ENCODE results near the gene RTN4R.
A peak's percentile ranks its signal among the peaks of the same experiment; 100 is the strongest.
"Not testable (repeated sequence)": the region's sequence is repeated elsewhere in the genome, so short reads cannot be mapped to it uniquely, and the experiment has no call there.

Gene RTN4R

DNA sequence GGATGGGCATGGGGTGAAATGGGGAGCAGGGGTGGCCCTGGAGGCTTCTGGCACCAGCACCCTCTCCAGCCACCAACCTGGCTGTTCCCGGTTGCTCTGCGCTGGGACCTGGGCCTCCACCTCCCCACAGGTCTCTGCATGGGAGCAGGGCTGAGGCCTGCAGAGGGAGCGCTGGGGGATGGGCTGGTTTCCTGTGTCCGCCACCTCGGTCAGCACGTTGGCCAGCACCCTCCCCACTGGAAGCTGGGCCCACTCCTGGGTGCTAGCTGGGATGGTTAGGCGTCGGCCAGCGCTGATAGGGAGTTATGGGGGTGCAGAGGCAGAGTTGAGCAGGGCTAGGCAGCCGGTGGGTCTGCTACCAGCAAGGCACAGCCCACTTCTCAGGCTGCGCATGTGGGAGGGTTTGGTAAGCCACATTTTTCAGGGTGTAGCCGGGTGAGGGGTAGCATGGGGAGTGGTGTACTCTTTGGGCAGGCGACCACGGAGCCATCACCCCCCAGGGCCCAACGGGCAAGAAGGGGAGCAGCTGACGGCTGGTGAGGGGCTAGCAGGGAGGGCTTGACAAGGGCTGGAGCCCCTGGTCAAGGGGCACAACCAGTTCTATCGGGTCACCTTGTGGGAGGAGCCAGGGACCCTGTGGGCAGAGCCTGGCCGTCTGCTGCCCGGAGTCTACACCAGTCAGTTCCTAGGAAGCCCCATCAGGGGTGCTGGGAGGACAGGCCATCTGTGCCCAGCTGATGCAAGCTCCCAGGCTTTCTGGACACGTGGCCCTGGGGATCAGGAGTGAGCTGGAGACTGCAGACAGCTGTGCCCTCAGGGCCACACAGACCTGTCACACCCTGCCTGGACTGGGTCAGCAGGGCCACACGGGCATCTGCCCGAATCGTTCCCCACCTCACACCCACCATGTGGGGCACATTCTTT lies 2.3 kb upstream of the RTN4R start:
- H3K27ac ChIP-seq (ENCODE audit: low read depth, low read length); H3K4me1 ChIP-seq (ENCODE audit: control insufficient read depth, insufficient read depth, low read length); H3K4me3 ChIP-seq (ENCODE audit: low read length); H3K9ac ChIP-seq (ENCODE audit: low read length); H3K36me3 ChIP-seq (ENCODE audit: control insufficient read depth, insufficient read depth, low read length); H3K27me3 ChIP-seq (ENCODE audit: control insufficient read depth, insufficient read depth, low read length): not testable (repeated sequence)

- not testable (repeated sequence) for H3K4me3 ChIP-seq (ENCODE audit: low read length); H3K27me3 ChIP-seq (ENCODE audit: control insufficient read depth, insufficient read depth, low read length); H3K36me3 ChIP-seq (ENCODE audit: control insufficient read depth, insufficient read depth, low read length); H3K27ac ChIP-seq (ENCODE audit: low read depth, low read length); H3K4me1 ChIP-seq (ENCODE audit: control insufficient read depth, insufficient read depth, low read length); H3K9ac ChIP-seq (ENCODE audit: low read length)
These were observed 1.6 kb upstream of the RTN4R start for GRCh38 chr22:20269673-20270072.

- not testable (repeated sequence) for H3K4me1 ChIP-seq (ENCODE audit: control insufficient read depth, insufficient read depth, low read length); H3K27me3 ChIP-seq (ENCODE audit: control insufficient read depth, insufficient read depth, low read length); H3K36me3 ChIP-seq (ENCODE audit: control insufficient read depth, insufficient read depth, low read length); H3K9ac ChIP-seq (ENCODE audit: low read length); H3K27ac ChIP-seq (ENCODE audit: low read depth, low read length); H3K4me3 ChIP-seq (ENCODE audit: low read length)
These were observed 1.1 kb upstream of the RTN4R start for GRCh38 chr22:20269201-20269600.

DNA sequence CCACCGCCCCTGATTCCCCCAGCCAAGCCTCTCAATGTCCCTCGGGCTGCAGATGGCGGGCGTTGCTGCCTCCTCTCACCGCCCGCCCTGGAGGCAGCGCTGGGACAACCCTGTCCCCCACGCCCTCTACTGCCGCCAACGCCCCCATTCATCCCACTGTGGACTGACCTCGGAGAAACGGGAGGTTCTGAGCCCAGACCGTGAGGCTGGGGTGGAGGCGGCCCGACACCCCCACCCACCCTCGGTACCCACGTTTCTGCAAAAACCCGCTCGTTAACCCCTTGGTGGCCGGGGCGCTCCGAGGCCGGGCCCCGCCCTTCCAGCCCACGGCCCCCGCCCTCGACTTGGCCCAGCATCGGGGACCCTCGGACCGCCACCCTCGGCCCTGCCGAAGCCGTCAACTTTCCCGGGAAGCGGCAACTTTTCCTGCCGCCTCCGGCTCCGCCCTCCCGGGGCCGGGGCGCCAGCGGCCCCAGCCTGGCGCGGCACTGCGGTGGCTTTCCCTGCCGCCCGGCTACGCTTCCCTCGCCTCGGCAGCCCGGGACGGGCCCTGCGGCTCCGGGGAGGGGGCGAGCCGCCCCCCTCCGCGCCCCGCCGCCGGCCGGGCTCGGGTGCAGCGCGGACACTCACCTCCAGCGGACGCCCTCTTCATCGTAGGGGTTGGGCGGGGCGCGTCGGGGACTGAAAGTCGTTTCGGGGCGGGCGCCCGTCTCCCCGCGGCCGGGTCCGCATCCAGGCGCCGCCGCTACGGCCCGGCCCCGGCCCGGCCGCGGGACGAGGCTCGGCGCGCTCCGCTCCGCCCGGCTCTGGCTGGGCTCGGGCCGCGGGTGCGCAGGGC lies 458 bp downstream of the RTN4R start:
- no peak overlapping the region for H3K27ac ChIP-seq (ENCODE audit: low read depth, low read length)
- H3K4me1 ChIP-seq (ENCODE audit: control insufficient read depth, insufficient read depth, low read length) = no peaks in the 10 kb centered on the region
- no peaks in the 10 kb centered on the region for H3K36me3 ChIP-seq (ENCODE audit: control insufficient read depth, insufficient read depth, low read length)
- H3K27me3 ChIP-seq (ENCODE audit: control insufficient read depth, insufficient read depth, low read length) = peaks cover 3% of the 10 kb centered on the region
- no peak overlapping the region for H3K9ac ChIP-seq (ENCODE audit: low read length)
- H3K4me3 ChIP-seq (ENCODE audit: low read length) = peak overlapping the region; percentile 46

DNA sequence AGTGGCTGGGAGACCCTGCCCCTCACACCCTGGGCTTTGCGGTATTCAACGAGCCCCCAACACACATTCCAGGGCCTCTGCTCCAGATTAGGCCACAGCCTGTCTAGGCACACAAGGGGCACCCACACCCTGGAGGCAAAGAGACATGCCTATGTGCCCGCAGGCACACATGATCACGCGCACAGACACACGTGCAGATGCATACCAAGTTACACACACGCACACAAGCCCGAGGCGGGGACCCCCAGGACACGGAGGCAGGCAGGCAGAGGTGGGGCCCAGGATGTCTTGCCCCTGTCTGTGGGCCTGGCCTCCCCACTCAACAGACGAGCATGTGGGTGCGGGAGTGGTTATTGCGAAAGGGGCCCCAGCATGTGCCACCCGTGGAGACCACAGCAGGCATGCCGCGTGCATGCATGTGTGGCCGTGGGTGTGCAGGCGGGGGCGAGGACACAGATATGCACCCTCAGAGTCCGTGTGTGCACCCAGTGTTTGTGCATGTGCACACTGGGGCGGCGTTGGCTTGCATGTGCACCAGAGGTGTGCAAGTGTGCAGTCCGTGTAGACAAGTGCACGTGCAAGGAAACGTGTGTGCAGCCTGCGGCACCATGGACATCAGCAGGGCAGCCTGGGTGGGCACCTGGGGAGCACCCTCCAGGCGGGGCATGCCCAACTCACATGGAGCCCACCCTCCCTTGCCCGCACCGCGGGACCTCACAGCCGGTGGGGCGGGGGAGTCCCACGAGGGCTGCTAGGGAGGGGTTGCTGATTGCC lies 1.3 kb downstream of the RTN4R start:
- H3K36me3 ChIP-seq (ENCODE audit: control insufficient read depth, insufficient read depth, low read length); H3K4me1 ChIP-seq (ENCODE audit: control insufficient read depth, insufficient read depth, low read length): not testable (repeated sequence)

GRCh38 chr22:20265772-20266666 lies 2.1 kb downstream of the RTN4R start:
- H3K27ac ChIP-seq (ENCODE audit: low read depth, low read length); H3K36me3 ChIP-seq (ENCODE audit: control insufficient read depth, insufficient read depth, low read length); H3K9ac ChIP-seq (ENCODE audit: low read length); H3K27me3 ChIP-seq (ENCODE audit: control insufficient read depth, insufficient read depth, low read length); H3K4me3 ChIP-seq (ENCODE audit: low read length); H3K4me1 ChIP-seq (ENCODE audit: control insufficient read depth, insufficient read depth, low read length): not testable (repeated sequence)

More for the DNA sequence above, 1.3 kb downstream of the RTN4R start:
- H3K4me3 ChIP-seq (ENCODE audit: low read length); H3K9ac ChIP-seq (ENCODE audit: low read length); H3K27me3 ChIP-seq (ENCODE audit: control insufficient read depth, insufficient read depth, low read length); H3K27ac ChIP-seq (ENCODE audit: low read depth, low read length): not testable (repeated sequence)

DNA sequence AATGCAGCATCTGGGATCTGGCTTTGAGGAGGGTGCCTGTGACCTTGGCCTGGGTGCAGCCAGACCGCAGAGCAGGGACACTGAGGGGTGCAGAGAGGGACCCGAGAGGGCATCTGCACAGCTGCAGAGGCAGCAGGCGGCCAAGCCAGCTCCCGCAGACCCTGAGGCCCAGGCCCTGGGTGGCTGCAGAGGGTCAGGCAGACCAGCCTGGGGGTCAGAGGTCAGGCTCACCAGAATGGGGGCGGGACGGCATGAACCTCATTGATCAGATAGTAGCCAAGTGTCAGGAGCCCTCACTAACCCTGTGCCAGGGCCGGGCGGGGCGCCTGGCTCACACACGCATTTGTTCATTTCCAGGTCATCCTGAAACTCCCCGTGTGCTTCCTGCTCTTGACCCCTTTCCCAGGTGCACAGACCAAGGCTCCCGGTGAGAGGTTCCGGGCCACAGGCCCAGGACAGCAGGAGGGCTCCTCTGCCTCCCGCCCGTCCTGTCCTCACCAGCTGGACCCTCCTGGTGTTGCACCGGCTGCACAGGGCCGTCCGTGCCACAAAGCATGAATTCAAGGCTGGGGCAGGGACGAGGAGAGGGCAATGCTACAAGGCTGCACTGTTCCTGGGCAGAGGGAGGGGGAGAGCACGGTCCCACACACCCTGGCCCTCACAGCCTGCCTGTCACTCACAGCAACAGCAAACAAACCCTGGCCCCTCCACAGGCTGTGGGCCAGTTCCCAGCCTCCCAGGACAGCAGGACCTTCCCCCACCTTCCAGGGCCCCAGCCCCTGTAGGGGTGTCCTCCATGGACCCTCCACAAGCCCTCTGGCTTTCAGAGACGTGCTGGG lies 3.3 kb downstream of the RTN4R start:
- Histone ChIP-seq H3K36me3 (ENCODE audit: control insufficient read depth, insufficient read depth, low read length) (no peaks in the 10 kb centered on the region), H3K9ac (ENCODE audit: low read length) (no peak overlapping the region), H3K27me3 (ENCODE audit: control insufficient read depth, insufficient read depth, low read length) (peaks cover 3% of the 10 kb centered on the region), H3K4me3 (ENCODE audit: low read length) (no peak overlapping the region), H3K27ac (ENCODE audit: low read depth, low read length) (no peak overlapping the region), H3K4me1 (ENCODE audit: control insufficient read depth, insufficient read depth, low read length) (no peaks in the 10 kb centered on the region)

DNA sequence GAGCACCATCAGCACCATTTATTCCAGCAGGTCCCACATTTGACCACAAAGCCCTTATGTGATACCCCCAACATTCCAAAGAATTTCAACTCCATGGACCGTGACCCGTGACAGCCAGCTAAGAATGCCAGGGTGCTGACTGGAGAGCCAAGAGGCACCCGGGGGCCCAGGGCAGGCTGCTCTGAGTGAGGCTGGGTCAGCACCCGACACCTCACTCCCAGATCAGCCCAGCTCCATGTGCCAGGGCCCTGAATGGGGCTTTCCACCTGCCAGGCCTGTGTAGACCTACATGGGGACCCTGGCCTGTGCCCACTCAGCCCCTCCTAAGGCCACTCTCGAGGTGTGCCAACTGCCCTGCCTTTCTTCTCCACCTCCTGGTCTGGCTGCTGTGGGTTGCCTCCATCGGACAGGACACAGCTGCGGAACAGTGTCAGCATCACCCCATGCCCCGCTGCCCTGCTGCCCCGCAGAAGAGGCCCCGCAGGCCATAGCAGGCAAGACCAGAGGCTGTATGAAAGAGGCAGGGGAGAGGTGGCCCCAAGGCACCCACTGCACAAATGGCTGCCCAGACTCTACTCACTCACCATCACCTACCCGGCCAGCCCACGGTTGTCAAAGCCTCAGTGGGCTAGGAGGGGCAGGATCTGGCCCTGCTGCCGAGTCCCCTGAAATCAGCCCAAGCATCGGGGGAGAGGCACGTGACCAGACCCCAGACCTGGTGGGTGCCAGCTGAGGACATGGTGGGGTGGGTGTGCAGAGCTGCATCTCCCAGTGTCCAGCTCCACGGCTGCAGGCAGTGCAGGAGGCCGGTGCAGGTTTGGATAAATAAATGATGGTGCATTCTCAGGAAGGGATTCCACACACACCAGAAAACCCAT lies 4.5 kb downstream of the RTN4R start:
- not testable (repeated sequence) for H3K9ac ChIP-seq (ENCODE audit: low read length); H3K36me3 ChIP-seq (ENCODE audit: control insufficient read depth, insufficient read depth, low read length); H3K4me1 ChIP-seq (ENCODE audit: control insufficient read depth, insufficient read depth, low read length); H3K4me3 ChIP-seq (ENCODE audit: low read length); H3K27ac ChIP-seq (ENCODE audit: low read depth, low read length); H3K27me3 ChIP-seq (ENCODE audit: control insufficient read depth, insufficient read depth, low read length)

DNA sequence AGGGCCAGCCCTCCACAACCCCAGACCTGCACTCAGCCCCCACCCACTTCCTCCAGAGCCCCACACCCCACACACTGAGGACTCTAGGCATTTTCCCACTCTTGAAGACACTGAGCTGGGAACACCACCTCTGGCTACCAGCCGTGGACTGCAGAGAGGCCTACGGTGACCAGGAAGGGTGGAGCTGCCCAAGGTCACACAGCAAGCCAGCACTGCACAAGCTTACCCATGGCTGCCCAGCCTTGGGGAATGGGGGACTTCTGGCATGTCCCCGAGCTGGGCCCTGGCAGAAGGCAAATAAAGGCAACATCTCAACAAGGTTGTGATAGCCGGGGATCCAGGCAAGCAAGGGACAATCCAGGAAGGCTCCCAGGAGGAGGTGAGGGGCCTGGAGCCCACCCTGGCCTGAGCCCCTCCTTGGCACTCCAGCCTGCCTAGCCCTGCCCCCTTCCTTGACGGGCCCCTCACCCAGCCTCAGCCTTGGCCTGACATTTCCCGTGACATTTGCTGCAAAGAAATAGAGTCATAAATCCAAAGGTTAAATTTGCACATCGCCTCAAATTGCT lies 5.5 kb downstream of the RTN4R start:
- no peak overlapping the region for H3K9ac ChIP-seq (ENCODE audit: low read length)
- H3K4me3 ChIP-seq (ENCODE audit: low read length) = no peak overlapping the region
- H3K36me3 ChIP-seq (ENCODE audit: control insufficient read depth, insufficient read depth, low read length) = no peaks in the 10 kb centered on the region
- H3K27ac ChIP-seq (ENCODE audit: low read depth, low read length) = no peak overlapping the region
- no peaks in the 10 kb centered on the region for H3K4me1 ChIP-seq (ENCODE audit: control insufficient read depth, insufficient read depth, low read length)
- H3K27me3 ChIP-seq (ENCODE audit: control insufficient read depth, insufficient read depth, low read length) = no peaks in the 10 kb centered on the region

- no peaks in the 10 kb centered on the region for H3K4me1 ChIP-seq (ENCODE audit: control insufficient read depth, insufficient read depth, low read length)
- H3K27ac ChIP-seq (ENCODE audit: low read depth, low read length) = no peak overlapping the region
- H3K9ac ChIP-seq (ENCODE audit: low read length) = no peak overlapping the region
These were observed 6.1 kb downstream of the RTN4R start for GRCh38 chr22:20261848-20262581.

More at GRCh38 chr22:20261848-20262581, 6.1 kb downstream of the RTN4R start:
- H3K27me3 ChIP-seq (ENCODE audit: control insufficient read depth, insufficient read depth, low read length) = no peaks in the 10 kb centered on the region
- no peaks in the 10 kb centered on the region for H3K36me3 ChIP-seq (ENCODE audit: control insufficient read depth, insufficient read depth, low read length)
- H3K4me3 ChIP-seq (ENCODE audit: low read length) = no peak overlapping the region

All from rectal smooth muscle tissue (tissue), 1 donor.